OCI-LY3 (cell line): Measurements from ENCODE around the gene CAMK2G.

Experiments
- EZH2phosphoT487 ChIP-seq: fragments of 200-600 bp; shearing (Covaris generic); IDR thresholded peaks from 2 replicates; pipeline ENCODE4 v1.6.1; 2018; ENCODE audit warnings: antibody characterized with exemption, mixed run types, low read depth
- TF ChIP-seq, protein P1 (sequence below): fragments of 200-600, 300-600 bp; sonication (generic); IDR thresholded peaks from 2 replicates; pipeline ENCODE4 v1.5.1; 2014; ENCODE audit warnings: antibody characterized with exemption, low read length, low read depth

DNA sequence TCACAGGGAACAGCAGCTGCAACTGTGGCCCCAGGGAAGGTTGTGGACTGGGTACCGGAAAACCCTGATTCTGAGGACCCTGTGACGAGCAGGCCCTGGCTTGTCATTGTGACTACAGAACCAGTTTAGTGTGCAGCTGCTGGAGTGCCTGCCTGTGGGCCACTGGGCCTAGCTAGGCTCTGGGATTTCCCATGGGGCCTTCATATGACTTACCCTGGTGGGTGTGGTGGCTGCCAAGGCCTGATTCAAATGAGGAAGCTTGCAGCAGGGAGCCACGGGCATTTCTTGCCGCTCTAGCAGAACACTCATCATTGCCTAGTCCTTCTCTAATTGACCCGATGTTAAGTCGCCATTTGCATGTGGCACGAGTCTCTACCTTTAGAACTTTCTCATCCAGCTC is 14.7 kb upstream of the CAMK2G start:
- TF ChIP-seq, protein P1, sequence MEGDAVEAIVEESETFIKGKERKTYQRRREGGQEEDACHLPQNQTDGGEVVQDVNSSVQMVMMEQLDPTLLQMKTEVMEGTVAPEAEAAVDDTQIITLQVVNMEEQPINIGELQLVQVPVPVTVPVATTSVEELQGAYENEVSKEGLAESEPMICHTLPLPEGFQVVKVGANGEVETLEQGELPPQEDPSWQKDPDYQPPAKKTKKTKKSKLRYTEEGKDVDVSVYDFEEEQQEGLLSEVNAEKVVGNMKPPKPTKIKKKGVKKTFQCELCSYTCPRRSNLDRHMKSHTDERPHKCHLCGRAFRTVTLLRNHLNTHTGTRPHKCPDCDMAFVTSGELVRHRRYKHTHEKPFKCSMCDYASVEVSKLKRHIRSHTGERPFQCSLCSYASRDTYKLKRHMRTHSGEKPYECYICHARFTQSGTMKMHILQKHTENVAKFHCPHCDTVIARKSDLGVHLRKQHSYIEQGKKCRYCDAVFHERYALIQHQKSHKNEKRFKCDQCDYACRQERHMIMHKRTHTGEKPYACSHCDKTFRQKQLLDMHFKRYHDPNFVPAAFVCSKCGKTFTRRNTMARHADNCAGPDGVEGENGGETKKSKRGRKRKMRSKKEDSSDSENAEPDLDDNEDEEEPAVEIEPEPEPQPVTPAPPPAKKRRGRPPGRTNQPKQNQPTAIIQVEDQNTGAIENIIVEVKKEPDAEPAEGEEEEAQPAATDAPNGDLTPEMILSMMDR: no peak
- no peak for TF ChIP-seq EZH2phosphoT487
